Fibroblast of villous mesenchyme (primary cell): ENCODE results near the gene TREM1. TPM values are rescaled to one million over a fixed set of nuclear protein-coding genes. Genes with fewer than 3 reads are reported as not detected.
"Not testable (repeated sequence)": the region's sequence is repeated elsewhere in the genome, so short reads cannot be mapped to it uniquely, and the experiment has no call there.

Source experiments
- DNase-seq: peaks from one replicate; pipeline ENCODE4 v3.0.0-alpha.2; 2010; ENCODE audit warnings: low read depth
- H3K4me3 ChIP-seq: 2 replicates; pipeline ENCODE4 v1.5.1; 2011; ENCODE audit warnings: low read depth, mild to moderate bottlenecking, low read length
- total RNA-seq: library from RNA; depleted of rRNA; stranded (reverse); fragments of >200 nt; gene quantifications from 2 replicates; pipeline ENCODE4 v1.2.3, GENCODE V29; 2012
- TF ChIP-seq, protein P1 (sequence below): IDR thresholded peaks from 2 replicates; pipeline ENCODE4 v1.5.1; 2012; ENCODE audit warnings: low read depth, mild to moderate bottlenecking, low read length; ENCODE audit not compliant: insufficient read depth

Gene TREM1
- total RNA-seq, 1 donor: not detected

- no peak for DNase-seq
- H3K4me3 ChIP-seq: no peak overlapping the region
- TF ChIP-seq, protein P1, sequence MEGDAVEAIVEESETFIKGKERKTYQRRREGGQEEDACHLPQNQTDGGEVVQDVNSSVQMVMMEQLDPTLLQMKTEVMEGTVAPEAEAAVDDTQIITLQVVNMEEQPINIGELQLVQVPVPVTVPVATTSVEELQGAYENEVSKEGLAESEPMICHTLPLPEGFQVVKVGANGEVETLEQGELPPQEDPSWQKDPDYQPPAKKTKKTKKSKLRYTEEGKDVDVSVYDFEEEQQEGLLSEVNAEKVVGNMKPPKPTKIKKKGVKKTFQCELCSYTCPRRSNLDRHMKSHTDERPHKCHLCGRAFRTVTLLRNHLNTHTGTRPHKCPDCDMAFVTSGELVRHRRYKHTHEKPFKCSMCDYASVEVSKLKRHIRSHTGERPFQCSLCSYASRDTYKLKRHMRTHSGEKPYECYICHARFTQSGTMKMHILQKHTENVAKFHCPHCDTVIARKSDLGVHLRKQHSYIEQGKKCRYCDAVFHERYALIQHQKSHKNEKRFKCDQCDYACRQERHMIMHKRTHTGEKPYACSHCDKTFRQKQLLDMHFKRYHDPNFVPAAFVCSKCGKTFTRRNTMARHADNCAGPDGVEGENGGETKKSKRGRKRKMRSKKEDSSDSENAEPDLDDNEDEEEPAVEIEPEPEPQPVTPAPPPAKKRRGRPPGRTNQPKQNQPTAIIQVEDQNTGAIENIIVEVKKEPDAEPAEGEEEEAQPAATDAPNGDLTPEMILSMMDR: no peak
These were observed 31.8 kb upstream of the TREM1 start for GRCh38 chr6:41318261-41318653.

DNA sequence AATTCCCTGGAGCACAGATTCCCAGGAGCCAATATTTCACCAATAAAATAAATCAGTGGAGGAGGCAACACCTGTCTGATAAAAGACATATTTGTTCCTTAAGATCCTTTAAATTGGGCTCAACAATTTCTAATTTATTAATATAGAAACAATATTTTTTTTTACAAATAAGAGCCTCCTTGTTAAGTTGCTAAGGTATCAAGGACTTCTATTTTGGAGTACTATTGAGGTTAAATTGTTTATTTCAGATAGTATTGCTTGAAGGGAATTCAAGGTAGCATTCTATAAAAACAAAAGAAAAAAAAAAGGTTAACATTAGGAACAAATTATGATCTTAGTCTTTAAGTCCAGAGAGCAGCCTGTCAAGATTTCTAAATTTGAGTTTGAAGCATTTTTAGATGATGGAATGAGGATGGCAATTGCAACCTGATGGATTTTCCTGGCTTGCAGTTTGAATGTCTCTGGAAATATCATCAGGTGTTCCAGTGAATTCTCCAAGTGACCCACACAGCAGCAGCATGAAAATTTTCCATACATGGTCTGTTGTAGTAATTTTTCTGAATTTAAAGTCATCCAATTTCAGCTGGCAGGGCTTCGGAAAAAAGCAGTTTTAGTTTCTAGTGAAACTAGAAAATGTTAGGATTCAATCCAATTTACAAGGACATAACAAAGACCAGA lies 29.6 kb upstream of the TREM1 start:
- TF ChIP-seq, protein P1: no peak
- no peak for DNase-seq
- H3K4me3 ChIP-seq: no peak overlapping the region

DNA sequence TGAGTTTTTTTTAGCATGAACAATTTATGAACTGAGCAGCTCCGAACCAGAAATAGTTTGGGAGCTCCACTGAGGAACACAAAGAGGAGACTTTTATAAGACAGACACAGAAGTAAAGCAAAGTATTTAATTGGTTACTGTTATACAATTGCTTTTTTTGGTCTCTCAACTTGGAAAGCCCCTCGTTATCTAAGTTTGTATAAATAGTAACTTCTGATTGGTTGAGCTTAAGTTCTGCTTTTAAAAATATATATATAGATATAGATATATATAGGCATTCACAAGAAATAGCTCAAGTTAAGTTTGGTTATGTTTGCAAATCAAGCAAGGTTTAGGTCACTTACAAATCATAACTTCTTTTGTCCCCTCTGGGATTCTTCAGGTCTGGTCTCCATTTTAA lies 28.7 kb upstream of the TREM1 start:
- TF ChIP-seq, protein P1: no peak
- H3K4me3 ChIP-seq: no peak overlapping the region
- DNase-seq: no peak

DNA sequence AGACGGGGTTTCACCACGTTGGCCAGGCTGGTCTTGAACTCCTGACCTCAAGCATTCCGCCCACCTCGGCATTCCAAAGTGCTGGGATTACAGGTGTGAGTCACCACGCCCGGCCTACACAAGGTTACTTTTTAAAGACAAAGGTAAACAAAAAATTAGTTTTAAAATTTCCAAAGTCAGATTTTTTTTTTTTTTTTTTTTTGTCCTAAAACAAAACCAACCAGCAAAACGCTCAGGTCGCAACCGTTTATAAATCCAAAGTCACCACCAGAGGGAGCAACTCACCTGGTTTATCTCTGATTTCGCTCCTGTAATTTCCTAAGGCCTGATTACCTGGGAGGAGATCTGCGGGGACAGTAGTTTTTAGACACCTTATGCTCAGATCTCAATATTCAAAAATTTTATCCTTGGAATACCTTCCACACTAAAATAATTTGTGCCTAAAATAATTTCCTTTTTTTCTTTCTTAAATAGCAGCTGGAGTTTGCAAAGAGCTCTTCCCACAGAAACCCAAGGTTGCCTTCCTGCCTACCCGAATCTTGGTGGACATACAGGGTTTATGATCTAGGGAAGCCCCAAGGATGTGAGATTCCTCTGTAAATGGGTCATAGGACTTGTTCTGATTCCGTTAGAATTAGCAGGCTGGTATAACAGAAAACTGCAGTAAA lies 19.8 kb upstream of the TREM1 start:
- peak; percentile 63 for DNase-seq
- TF ChIP-seq, protein P1: peak; percentile 64
- H3K4me3 ChIP-seq: no peak overlapping the region

DNA sequence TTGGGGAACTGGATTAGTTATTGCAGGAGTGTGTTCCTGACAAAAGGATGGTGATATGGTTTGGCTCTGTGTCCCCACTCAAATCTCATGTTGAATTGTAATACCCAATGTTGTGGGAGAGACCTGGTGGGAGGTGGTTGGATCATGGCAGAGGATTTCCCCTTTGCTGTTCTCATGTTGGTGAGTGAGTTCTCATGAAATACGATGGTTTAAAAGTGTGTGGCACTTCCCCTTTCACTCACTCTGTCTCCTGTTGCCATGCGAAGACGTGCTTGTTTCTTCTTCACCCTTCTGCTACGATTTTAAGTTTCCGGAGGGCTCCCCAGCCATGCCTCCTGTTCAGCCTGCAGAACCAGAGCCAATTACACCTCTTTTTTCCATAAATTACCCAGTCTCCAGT lies 16.2 kb upstream of the TREM1 start:
- TF ChIP-seq, protein P1: no peak
- no peak overlapping the region for H3K4me3 ChIP-seq
- DNase-seq: no peak

DNA sequence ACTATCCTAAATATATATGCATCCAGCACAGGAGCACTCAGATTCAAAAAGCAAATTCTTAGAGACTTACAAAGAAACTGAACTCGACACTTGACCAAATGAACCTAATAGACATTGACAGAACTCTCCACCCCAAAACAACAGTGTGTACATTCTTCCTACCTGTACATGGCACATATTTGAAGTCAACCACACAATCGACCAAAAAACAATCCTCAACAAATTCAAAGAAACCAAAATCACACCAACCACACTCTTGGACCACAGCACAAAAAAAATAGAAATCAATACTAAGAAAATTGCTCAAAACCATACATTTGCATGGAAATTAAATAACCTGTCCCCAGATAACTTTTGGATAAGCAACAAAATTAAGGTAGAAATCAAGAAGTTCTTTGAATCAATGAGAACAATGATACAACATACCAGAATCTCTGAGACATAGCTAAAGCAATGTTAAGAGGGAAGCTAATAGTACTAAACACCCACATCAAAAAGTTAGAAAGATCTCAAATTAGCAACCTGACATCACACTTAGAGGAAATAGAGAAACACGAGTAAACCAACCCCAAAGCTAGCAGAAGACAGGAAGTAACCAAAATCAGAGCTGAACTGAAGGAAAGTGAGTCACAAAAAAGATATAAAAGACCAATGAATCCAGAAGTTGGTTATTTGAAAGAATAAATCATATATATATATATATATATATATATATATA lies 12.5 kb upstream of the TREM1 start:
- TF ChIP-seq, protein P1: no peak
- DNase-seq: no peak
- no peak overlapping the region for H3K4me3 ChIP-seq

DNA sequence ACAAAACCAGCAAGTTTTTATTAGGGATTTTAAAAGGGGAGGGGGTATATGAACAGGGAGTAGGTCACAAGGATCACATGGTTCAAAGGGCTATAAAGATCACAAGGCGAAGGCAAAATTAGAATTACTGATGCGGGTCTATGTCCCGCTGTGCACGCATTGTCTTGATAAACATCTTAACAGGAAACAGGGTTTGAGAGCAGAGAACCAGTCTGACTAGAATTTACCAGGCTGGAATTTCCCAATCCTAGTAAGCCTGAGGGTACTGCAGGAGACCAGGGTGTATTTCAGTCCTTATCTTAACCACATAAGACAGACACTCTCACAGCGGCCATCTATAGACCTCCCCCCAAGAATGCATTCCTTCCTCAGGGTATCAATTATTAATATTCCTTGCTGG lies 10.8 kb upstream of the TREM1 start:
- DNase-seq, H3K4me3 ChIP-seq: not testable (repeated sequence)
